Endothelial cell of umbilical vein (primary cell): Measurements from ENCODE around the gene TM9SF3. TPM values are rescaled to one million over a fixed set of nuclear protein-coding genes. Genes with fewer than 3 reads are reported as not detected.

Experiments used
- BruUV-seq: library from RNA; stranded (reverse); fragments of 400-500 nt; replicated peaks from 2 replicates; lab custom pipeline; 2021; lab: Mats Ljungman, UMichigan
- CTCF ChIA-PET: fragments of 300-600, 350-600 bp; sonication (Branson Sonifier 250); formaldehyde crosslinking; loops from one replicate; lab custom pipeline; 2021; ENCODE audit warnings: antibody characterized with exemption, inconsistent platforms; lab: Charles Lee
- POLR2A ChIA-PET: fragments of 300-600, 350-600 bp; sonication (Branson Sonifier 250); formaldehyde crosslinking; loops from one replicate; lab custom pipeline; 2021; ENCODE audit warnings: antibody characterized with exemption, inconsistent platforms; lab: Charles Lee
- DNase-seq: peaks from one replicate; pipeline ENCODE4 v3.0.0-alpha.2; 2011; ENCODE audit warnings: low read depth, low spot score
- FAIRE-seq: peaks from 2 replicates; lab custom pipeline; 2011; peaks lifted over from hg19 to GRCh38; lab: Jason Lieb, UNC
- H2AFZ ChIP-seq: 2 replicates; pipeline ENCODE4 v1.6.0; 2012; ENCODE audit warnings: low read depth, low read length, control low read depth, inconsistent platforms
- H3K27ac ChIP-seq: 2 replicates; pipeline ENCODE4 v1.5.1; 2011; ENCODE audit warnings: low read depth, mild to moderate bottlenecking, control low read depth, low read length, moderate library complexity; ENCODE audit not compliant: insufficient read depth
- H3K27me3 ChIP-seq, 2 experiments: 2 replicates each; pipeline versions ENCODE4 v1.6.0 to v1.6.1; 2011; ENCODE audit warnings: low read length in 2 of 2, mixed read lengths in 1 of 2; ENCODE audit not compliant: control insufficient read depth in 2 of 2, insufficient read depth in 2 of 2
- H3K36me3 ChIP-seq, 2 experiments: 2 replicates in 1 of 2; 3 replicates in 1 of 2; pipeline ENCODE4 v1.5.1; 2011; ENCODE audit warnings: low read length in 2 of 2, mild to moderate bottlenecking in 1 of 2, moderate library complexity in 1 of 2; ENCODE audit not compliant: control insufficient read depth in 2 of 2, insufficient read depth in 2 of 2; ENCODE audit errors: extremely low read depth in 1 of 2
- H3K4me1 ChIP-seq: 3 replicates; pipeline ENCODE4 v1.5.1; 2011; ENCODE audit warnings: mild to moderate bottlenecking, low read length; ENCODE audit not compliant: control insufficient read depth, insufficient read depth; ENCODE audit errors: extremely low read depth
- H3K4me2 ChIP-seq: 2 replicates; pipeline ENCODE4 v1.6.1; 2011; ENCODE audit warnings: low read length, control low read depth, mixed read lengths; ENCODE audit not compliant: insufficient read depth
- H3K4me3 ChIP-seq, 3 experiments: fragments of 200-600 bp in 1 of 3; sonication (generic), shearing (Covaris generic) in 1 of 3; replicated peaks in 1 of 3; 2 replicates each; pipeline ENCODE4 v1.5.1; 2011 to 2016; ENCODE audit warnings: control low read depth in 3 of 3, low read length in 3 of 3, mild to moderate bottlenecking in 2 of 3, inconsistent platforms in 1 of 3, low read depth in 1 of 3, moderate library complexity in 1 of 3; ENCODE audit not compliant: insufficient read depth in 1 of 3
- H3K79me2 ChIP-seq: 2 replicates; pipeline ENCODE4 v1.6.0; 2012; ENCODE audit warnings: low read length, inconsistent platforms; ENCODE audit not compliant: control insufficient read depth, insufficient read depth
- H3K9ac ChIP-seq: replicated peaks from 2 replicates; pipeline ENCODE3; 2011; ENCODE audit warnings: low read length, control low read depth; ENCODE audit not compliant: insufficient read depth; ENCODE audit errors: extremely low read depth
- H3K9me1 ChIP-seq: replicated peaks from 3 replicates; pipeline ENCODE4 v1.6.0; 2011; ENCODE audit warnings: mild to moderate bottlenecking, low read length; ENCODE audit not compliant: control insufficient read depth, insufficient read depth; ENCODE audit errors: extremely low read depth
- H3K9me3 ChIP-seq: replicated peaks from 2 replicates; pipeline ENCODE4 v1.5.1; 2012; ENCODE audit warnings: low read length, inconsistent platforms; ENCODE audit not compliant: control insufficient read depth, insufficient read depth
- H4K20me1 ChIP-seq: replicated peaks from 2 replicates; pipeline ENCODE3; 2011; ENCODE audit warnings: mild to moderate bottlenecking, low read length; ENCODE audit not compliant: control insufficient read depth, insufficient read depth; ENCODE audit errors: extremely low read depth
- EZH2 ChIP-seq: IDR thresholded peaks from 2 replicates; pipeline ENCODE4 v1.6.1; 2012; ENCODE audit warnings: borderline replicate concordance, low read depth, mild to moderate bottlenecking, moderate library complexity, low read length, inconsistent platforms; ENCODE audit not compliant: severe bottlenecking
- FOS ChIP-seq: IDR thresholded peaks from 2 replicates; pipeline ENCODE4 v1.6.1; 2011; ENCODE audit warnings: mild to moderate bottlenecking, low read length, moderate library complexity, borderline replicate concordance; ENCODE audit not compliant: insufficient read depth
- GATA2 ChIP-seq: IDR thresholded peaks from 2 replicates; pipeline ENCODE4 v1.7.0; 2011; ENCODE audit warnings: low read depth, mild to moderate bottlenecking, moderate library complexity, mixed read lengths, low read length; ENCODE audit not compliant: insufficient read length, insufficient read depth
- JUN ChIP-seq: IDR thresholded peaks from 2 replicates; pipeline ENCODE4 v1.6.1; 2011; ENCODE audit warnings: borderline replicate concordance, low read depth; ENCODE audit not compliant: insufficient read length, insufficient read depth
- MYC ChIP-seq: IDR thresholded peaks from one replicate; pipeline ENCODE4 v1.6.1; 2011; ENCODE audit warnings: mild to moderate bottlenecking, low read depth, low read length
- POLR2A ChIP-seq: IDR thresholded peaks from 2 replicates; pipeline ENCODE4 v1.6.1; 2012; ENCODE audit warnings: low read depth, mild to moderate bottlenecking, control low read depth, low read length
- POLR2AphosphoS5 ChIP-seq: IDR thresholded peaks from 2 replicates; pipeline ENCODE4 v1.6.1; 2012; ENCODE audit warnings: low read depth, mild to moderate bottlenecking, control low read depth, low read length, moderate library complexity; ENCODE audit not compliant: insufficient read depth
- dilution Hi-C: fragments of 300-500 bp; cut with MboI; formaldehyde crosslinking; loops from one replicate; pipeline ENCODE4 v1.15.0; 2019; ENCODE audit warnings: low sequenced_read_pairs; ENCODE audit not compliant: extremely low pct_ligation_motif_present
- intact Hi-C: fragments of 100-400 bp; cut with micrococcal nuclease; formaldehyde crosslinking; loops from one replicate; pipeline ENCODE4 v1.10.0; 2022
- polyA plus RNA-seq, 4 experiments: library from polyadenylated mRNA; depleted of rRNA in 3 of 4; stranded (reverse) in 3 of 4; unstranded in 1 of 4; fragments of >200 nt; gene quantifications; 2 replicates each; pipeline versions ENCODE4 v1.2.1 to v1.2.3, GENCODE V29; 2011 to 2012; ENCODE audit warnings: missing spikeins in 1 of 4
- total RNA-seq: library from RNA; stranded (reverse); gene quantifications from 2 replicates; pipeline ENCODE4 v1.2.3, GENCODE V29; 2021
- TF ChIP-seq, protein P1 (sequence below), 2 donors: IDR thresholded peaks; 1 replicate in 1 of 2; 2 replicates in 1 of 2; pipeline ENCODE4 v1.5.1; 2011; ENCODE audit warnings: low read length in 2 of 2, mild to moderate bottlenecking in 2 of 2, moderate library complexity in 2 of 2, control low read depth in 1 of 2, inconsistent platforms in 1 of 2, low read depth in 1 of 2; ENCODE audit not compliant: insufficient read depth in 1 of 2; ENCODE audit errors: extremely low read depth in 1 of 2

Gene TM9SF3
- total and polyA plus RNA-seq, 2 donors (not counting 3 experiments of a cell fraction or from before 2014, with no cell fraction given): 133 to 144 TPM

DNA sequence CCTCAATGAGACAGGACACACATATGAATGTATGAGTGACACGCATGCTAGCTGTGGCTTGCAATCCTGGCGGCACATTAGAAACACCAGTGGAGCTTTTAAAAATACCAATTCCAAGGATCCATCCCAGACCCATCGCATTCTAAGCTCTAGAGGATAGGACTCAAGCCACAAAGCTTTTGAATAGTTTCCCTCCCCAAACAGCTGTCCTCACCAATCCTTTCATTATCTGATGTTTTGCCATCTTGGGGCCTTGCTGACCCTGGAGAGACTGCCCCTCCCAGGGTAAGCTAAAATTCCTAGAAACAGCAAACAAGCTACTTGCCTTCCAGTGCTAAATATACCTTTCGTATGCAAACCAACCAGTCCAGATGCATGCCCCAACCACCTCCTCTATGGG lies 8.9 kb upstream of the TM9SF3 start:
- intact Hi-C loops: no loop called here
- H3K4me2 ChIP-seq: no peak overlapping the region
- FAIRE-seq: no peak
- no peaks in the 10 kb centered on the region for H3K4me1 ChIP-seq
- no peak overlapping the region for H3K4me3 ChIP-seq
- H2AFZ ChIP-seq: no peak overlapping the region
- TF ChIP-seq POLR2A: no peak
- TF ChIP-seq, protein P1, sequence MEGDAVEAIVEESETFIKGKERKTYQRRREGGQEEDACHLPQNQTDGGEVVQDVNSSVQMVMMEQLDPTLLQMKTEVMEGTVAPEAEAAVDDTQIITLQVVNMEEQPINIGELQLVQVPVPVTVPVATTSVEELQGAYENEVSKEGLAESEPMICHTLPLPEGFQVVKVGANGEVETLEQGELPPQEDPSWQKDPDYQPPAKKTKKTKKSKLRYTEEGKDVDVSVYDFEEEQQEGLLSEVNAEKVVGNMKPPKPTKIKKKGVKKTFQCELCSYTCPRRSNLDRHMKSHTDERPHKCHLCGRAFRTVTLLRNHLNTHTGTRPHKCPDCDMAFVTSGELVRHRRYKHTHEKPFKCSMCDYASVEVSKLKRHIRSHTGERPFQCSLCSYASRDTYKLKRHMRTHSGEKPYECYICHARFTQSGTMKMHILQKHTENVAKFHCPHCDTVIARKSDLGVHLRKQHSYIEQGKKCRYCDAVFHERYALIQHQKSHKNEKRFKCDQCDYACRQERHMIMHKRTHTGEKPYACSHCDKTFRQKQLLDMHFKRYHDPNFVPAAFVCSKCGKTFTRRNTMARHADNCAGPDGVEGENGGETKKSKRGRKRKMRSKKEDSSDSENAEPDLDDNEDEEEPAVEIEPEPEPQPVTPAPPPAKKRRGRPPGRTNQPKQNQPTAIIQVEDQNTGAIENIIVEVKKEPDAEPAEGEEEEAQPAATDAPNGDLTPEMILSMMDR (IDR thresholded peaks at IDR 0.05; ENCODE audit: extremely low read depth in 1 of 2, insufficient read depth in 1 of 2, low read depth in 1 of 2, low read length in 2 of 2): no peak
- no peak for TF ChIP-seq POLR2AphosphoS5
- TF ChIP-seq JUN: no peak
- no peak for TF ChIP-seq FOS
- no peak for TF ChIP-seq EZH2
- no peak for TF ChIP-seq GATA2
- no peak for TF ChIP-seq MYC
- H3K9me1 ChIP-seq: no peaks in the 10 kb centered on the region
- no peaks in the 10 kb centered on the region for H3K79me2 ChIP-seq
- no TSS peak for BruUV-seq
- ChIA-PET POLR2A (no interaction called here), CTCF (interaction anchor here (1.0 to 1.2 kb wide), 2 partner anchors 44 to 82 kb away, joined by 3 read pairs; partner anchors contain the start of gene TLL2)
- no peaks in the 10 kb centered on the region for H3K9me3 ChIP-seq
- no peak overlapping the region for H3K9ac ChIP-seq
- H3K36me3 ChIP-seq: no peaks in the 10 kb centered on the region
- peaks cover 4 to 15% of the 10 kb centered on the region in 2 experiments for H3K27me3 ChIP-seq
- no peak for DNase-seq
- dilution Hi-C loops: no loop called here
- no peaks in the 10 kb centered on the region for H4K20me1 ChIP-seq
- no peak overlapping the region for H3K27ac ChIP-seq
